HG03139 (cell line): Measurements from ENCODE around the gene SPATA9.

Experiments
- ATAC-seq: cut with Tn5 transposase; IDR thresholded peaks from one replicate; pipeline ENCODE4 v1.9.1; 2021; ENCODE audit not compliant: unreplicated experiment

SPATA9 gene

GRCh38 chr5:95620870-95621838 is 61.6 kb downstream of the SPATA9 start:
- ATAC-seq, result peak; percentile 41

DNA sequence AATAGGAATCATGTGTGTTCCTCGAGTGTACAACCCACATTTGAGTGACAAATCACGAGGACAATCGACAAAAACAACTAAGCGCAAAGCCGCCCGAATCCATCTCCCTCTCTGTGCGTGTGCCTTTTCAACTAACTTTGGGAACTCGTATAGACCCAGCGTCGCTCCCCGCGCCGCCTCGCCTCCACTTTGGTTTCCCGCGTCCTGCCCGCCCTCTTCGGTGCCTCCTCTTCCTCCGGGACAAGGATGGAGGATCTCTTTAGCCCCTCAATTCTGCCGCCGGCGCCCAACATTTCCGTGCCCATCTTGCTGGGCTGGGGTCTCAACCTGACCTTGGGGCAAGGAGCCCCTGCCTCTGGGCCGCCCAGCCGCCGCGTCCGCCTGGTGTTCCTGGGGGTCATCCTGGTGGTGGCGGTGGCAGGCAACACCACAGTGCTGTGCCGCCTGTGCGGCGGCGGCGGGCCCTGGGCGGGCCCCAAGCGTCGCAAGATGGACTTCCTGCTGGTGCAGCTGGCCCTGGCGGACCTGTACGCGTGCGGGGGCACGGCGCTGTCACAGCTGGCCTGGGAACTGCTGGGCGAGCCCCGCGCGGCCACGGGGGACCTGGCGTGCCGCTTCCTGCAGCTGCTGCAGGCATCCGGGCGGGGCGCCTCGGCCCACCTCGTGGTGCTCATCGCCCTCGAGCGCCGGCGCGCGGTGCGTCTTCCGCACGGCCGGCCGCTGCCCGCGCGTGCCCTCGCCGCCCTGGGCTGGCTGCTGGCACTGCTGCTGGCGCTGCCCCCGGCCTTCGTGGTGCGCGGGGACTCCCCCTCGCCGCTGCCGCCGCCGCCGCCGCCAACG is 62.5 kb downstream of the SPATA9 start, which contains the start of gene GPR150:
GPR150 (plus strand) TSS at position 58 of the 840 bp plus-strand sequence; CDS start at position 247, 189 bp downstream.
- ATAC-seq, result peak; percentile 60

- no peak for ATAC-seq
Measured at GRCh38 chr5:95619514-95620029, 63.2 kb downstream of the SPATA9 start.

DNA sequence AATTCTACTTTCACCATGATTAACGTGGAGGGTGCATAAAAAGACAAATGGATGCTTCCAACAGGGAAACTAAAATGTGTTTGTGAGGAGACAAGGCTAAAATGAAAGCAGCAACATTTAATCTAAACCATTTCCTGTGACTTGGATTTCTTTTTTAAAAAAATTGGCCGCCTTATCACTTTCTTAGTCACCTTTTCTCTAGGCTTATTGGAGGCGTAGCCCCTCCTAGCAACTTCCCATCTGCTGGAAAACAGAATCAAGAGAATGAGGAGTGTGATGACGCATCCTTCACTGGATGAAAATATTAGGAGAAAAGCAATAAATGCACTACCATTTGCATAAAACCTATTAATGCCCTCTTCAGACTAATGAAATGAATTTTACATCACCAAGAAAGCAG is 63.7 kb downstream of the SPATA9 start:
- ATAC-seq, result no peak

- ATAC-seq, result no peak
Measured at GRCh38 chr5:95617057-95617456, 65.7 kb downstream of the SPATA9 start.

DNA sequence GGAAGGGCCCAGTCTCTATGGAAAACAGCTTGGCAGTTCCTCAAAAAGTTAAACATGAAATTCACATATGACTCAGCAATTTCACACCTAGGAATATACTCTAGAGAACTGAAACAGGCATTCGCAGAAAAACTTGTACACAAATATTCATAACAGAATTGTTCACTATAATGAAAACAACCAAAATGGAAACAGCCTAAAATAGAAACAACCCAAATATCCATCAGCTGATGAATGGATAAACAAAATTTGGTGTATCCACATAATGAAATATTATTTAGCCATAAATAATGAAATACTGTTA is 67.7 kb downstream of the SPATA9 start:
- no peak for ATAC-seq

GRCh38 chr5:95613514-95613913 is 69.3 kb downstream of the SPATA9 start:
- no peak for ATAC-seq

DNA sequence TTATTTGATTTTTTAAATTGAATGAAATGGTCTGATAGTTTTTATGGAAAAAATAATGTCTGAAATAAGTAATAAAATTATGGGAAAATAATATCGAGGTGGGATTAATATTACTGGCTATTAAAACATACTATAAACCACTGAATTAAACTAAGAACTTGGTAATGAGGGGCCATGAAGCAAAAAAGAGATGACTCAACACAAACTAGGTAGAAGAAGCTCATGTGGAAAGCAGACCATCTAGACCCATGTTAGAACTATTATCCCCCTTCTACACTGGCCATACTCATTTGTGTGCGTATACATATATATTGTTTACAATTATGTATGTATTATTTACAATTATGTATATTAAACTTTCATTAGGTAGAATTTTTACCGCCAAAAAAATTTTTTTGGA is 71.4 kb downstream of the SPATA9 start:
- no peak for ATAC-seq

DNA sequence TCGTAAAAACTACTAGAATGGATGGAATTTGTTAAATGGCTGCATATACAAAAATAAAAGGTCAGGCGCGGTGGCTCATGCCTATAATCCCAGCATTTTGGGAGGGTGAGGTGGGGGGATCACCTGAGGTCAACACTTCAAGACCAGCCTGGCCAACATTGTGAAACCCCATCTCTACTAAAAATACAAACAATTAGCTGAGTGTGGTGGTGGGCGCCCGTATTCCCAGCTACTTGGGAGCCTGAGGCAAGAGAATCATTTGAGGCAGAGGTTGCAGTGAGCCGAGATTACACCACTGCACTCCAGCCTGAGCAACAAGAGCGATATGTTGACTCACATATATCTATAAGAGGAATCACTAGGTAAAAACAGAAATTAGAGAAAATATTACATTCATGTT is 72.2 kb downstream of the SPATA9 start:
- ATAC-seq, result no peak

- ATAC-seq, result no peak
Measured at GRCh38 chr5:95609711-95610110, 73.1 kb downstream of the SPATA9 start.
